Natural killer cell treated with Interleukin-12 subunit alpha and Interleukin-12 subunit beta and Interleukin-15 and Interleukin-18, amount 100 ng/mL, for 72 hours (primary cell): ENCODE data around the gene EYA4. TPM values are rescaled to one million over a fixed set of nuclear protein-coding genes. Genes with fewer than 3 reads are reported as not detected.

Source experiments
- ATAC-seq, 2 donors: fragments of 150-1000 bp; cut with Tn5 transposase in 1 of 2; sonication (Bioruptor Pico), chemical (Tn5 transposase) in 1 of 2; 2 replicates each; pipeline ENCODE4 v1.10.0; 2021
- DNase-seq: peaks from one replicate; pipeline ENCODE4 v3.0.0; 2022; ENCODE audit warnings: low spot score
- H3K27ac Mint-ChIP-seq, 2 donors: 1 replicate in 1 of 2; 2 replicates in 1 of 2; pipeline ENCODE4 v1.8.0; 2022; ENCODE audit warnings: mixed read lengths in 2 of 2, mild to moderate bottlenecking in 1 of 2, moderate library complexity in 1 of 2
- H3K27me3 Mint-ChIP-seq, 2 donors: 1 replicate in 1 of 2; 2 replicates in 1 of 2; pipeline ENCODE4 v1.8.0; 2022; ENCODE audit warnings: mixed read lengths in 2 of 2
- H3K36me3 Mint-ChIP-seq: one replicate; pipeline ENCODE4 v1.8.0; 2022; ENCODE audit warnings: mixed read lengths
- H3K4me1 Mint-ChIP-seq, 2 donors: 1 replicate in 1 of 2; 2 replicates in 1 of 2; pipeline ENCODE4 v1.8.0; 2022; ENCODE audit warnings: low read depth in 2 of 2, mixed read lengths in 2 of 2, mild to moderate bottlenecking in 1 of 2
- H3K4me3 Mint-ChIP-seq: one replicate; pipeline ENCODE4 v1.8.0; 2022; ENCODE audit warnings: mixed read lengths
- H3K9me3 Mint-ChIP-seq: 2 replicates; pipeline ENCODE4 v1.8.0; 2022; ENCODE audit warnings: mixed read lengths
- total RNA-seq, 2 donors: library from RNA; stranded (reverse); gene quantifications; one replicate each; pipeline ENCODE4 v1.2.3, GENCODE V29; 2022

EYA4 gene
- total RNA-seq, 2 donors from 2014 or later: not detected

- Mint-ChIP-seq H3K4me1 (no peaks in the 10 kb centered on the region), H3K4me3 (no peak overlapping the region), H3K27me3 (no peaks in the 10 kb centered on the region), H3K36me3 (no peaks in the 10 kb centered on the region), H3K27ac (no peak overlapping the region), H3K9me3 (peaks cover 2% of the 10 kb centered on the region)
- no peak for ATAC-seq
- no peak for DNase-seq
These were observed 74.7 kb downstream of the EYA4 start for GRCh38 chr6:133315811-133316210.

- H3K27ac Mint-ChIP-seq: no peak overlapping the region
- H3K9me3 Mint-ChIP-seq: peaks cover 2% of the 10 kb centered on the region
- DNase-seq (no peak), ATAC-seq (no peak)
- H3K36me3 Mint-ChIP-seq: no peaks in the 10 kb centered on the region
- H3K4me1 Mint-ChIP-seq: no peaks in the 10 kb centered on the region
- H3K27me3 Mint-ChIP-seq: no peaks in the 10 kb centered on the region
- no peak overlapping the region for H3K4me3 Mint-ChIP-seq
These were observed 76.5 kb downstream of the EYA4 start for GRCh38 chr6:133317704-133318103.

- no peaks in the 10 kb centered on the region for H3K9me3 Mint-ChIP-seq
- DNase-seq (no peak), ATAC-seq (no peak)
- no peak overlapping the region for H3K4me3 Mint-ChIP-seq
- H3K4me1 Mint-ChIP-seq: no peaks in the 10 kb centered on the region
- no peak overlapping the region for H3K27ac Mint-ChIP-seq
- no peaks in the 10 kb centered on the region for H3K27me3 Mint-ChIP-seq
- H3K36me3 Mint-ChIP-seq: no peaks in the 10 kb centered on the region
These were observed 85.4 kb downstream of the EYA4 start for GRCh38 chr6:133326584-133326983.

- Mint-ChIP-seq H3K4me3 (no peak overlapping the region), H3K9me3 (peaks cover 4% of the 10 kb centered on the region), H3K4me1 (no peaks in the 10 kb centered on the region), H3K27me3 (no peaks in the 10 kb centered on the region), H3K36me3 (no peaks in the 10 kb centered on the region), H3K27ac (no peak overlapping the region)
- ATAC-seq: no peak
- DNase-seq: no peak
These were observed 92.7 kb downstream of the EYA4 start for GRCh38 chr6:133333852-133334251.

- Mint-ChIP-seq H3K9me3 (peaks cover 4% of the 10 kb centered on the region), H3K27ac (no peak overlapping the region), H3K27me3 (no peaks in the 10 kb centered on the region), H3K4me3 (no peak overlapping the region), H3K36me3 (no peaks in the 10 kb centered on the region), H3K4me1 (no peaks in the 10 kb centered on the region)
- DNase-seq (no peak), ATAC-seq (no peak)
These were observed 96.2 kb downstream of the EYA4 start for GRCh38 chr6:133337308-133337707.

GRCh38 chr6:133339543-133340384, 98.6 kb downstream of the EYA4 start:
- no peak for DNase-seq
- H3K9me3 Mint-ChIP-seq: peaks cover 7% of the 10 kb centered on the region
- no peaks in the 10 kb centered on the region for H3K27me3 Mint-ChIP-seq
- no peak overlapping the region for H3K4me3 Mint-ChIP-seq
- H3K27ac Mint-ChIP-seq: no peak overlapping the region
- no peaks in the 10 kb centered on the region for H3K4me1 Mint-ChIP-seq
- no peak for ATAC-seq
- H3K36me3 Mint-ChIP-seq: no peaks in the 10 kb centered on the region

GRCh38 chr6:133340557-133340956, 99.4 kb downstream of the EYA4 start:
- Mint-ChIP-seq H3K27ac (no peak overlapping the region), H3K36me3 (no peaks in the 10 kb centered on the region), H3K4me3 (no peak overlapping the region), H3K4me1 (no peaks in the 10 kb centered on the region), H3K27me3 (no peaks in the 10 kb centered on the region), H3K9me3 (peaks cover 4% of the 10 kb centered on the region)
- no peak for ATAC-seq
- DNase-seq: no peak

GRCh38 chr6:133341607-133342158, 100.5 kb downstream of the EYA4 start:
- peaks cover 2% of the 10 kb centered on the region for H3K9me3 Mint-ChIP-seq
- H3K36me3 Mint-ChIP-seq: no peaks in the 10 kb centered on the region
- DNase-seq: no peak
- no peak overlapping the region for H3K4me3 Mint-ChIP-seq
- no peak overlapping the region for H3K27ac Mint-ChIP-seq
- no peaks in the 10 kb centered on the region for H3K27me3 Mint-ChIP-seq
- no peak for ATAC-seq
- no peaks in the 10 kb centered on the region for H3K4me1 Mint-ChIP-seq

GRCh38 chr6:133343220-133343619, 102.1 kb downstream of the EYA4 start:
- no peak for DNase-seq
- no peak overlapping the region for H3K4me3 Mint-ChIP-seq
- no peaks in the 10 kb centered on the region for H3K36me3 Mint-ChIP-seq
- no peaks in the 10 kb centered on the region for H3K27me3 Mint-ChIP-seq
- no peak overlapping the region for H3K27ac Mint-ChIP-seq
- H3K4me1 Mint-ChIP-seq: no peaks in the 10 kb centered on the region
- H3K9me3 Mint-ChIP-seq: peaks cover 2% of the 10 kb centered on the region
- ATAC-seq: no peak

- Mint-ChIP-seq H3K9me3 (peaks cover 10% of the 10 kb centered on the region), H3K4me3 (no peak overlapping the region), H3K27ac (no peak overlapping the region), H3K27me3 (no peaks in the 10 kb centered on the region), H3K4me1 (no peaks in the 10 kb centered on the region), H3K36me3 (no peaks in the 10 kb centered on the region)
- DNase-seq (no peak), ATAC-seq (no peak)
These were observed 107.7 kb downstream of the EYA4 start for GRCh38 chr6:133348846-133349245.

- no peak overlapping the region for H3K4me3 Mint-ChIP-seq
- no peaks in the 10 kb centered on the region for H3K27me3 Mint-ChIP-seq
- H3K4me1 Mint-ChIP-seq: no peaks in the 10 kb centered on the region
- H3K9me3 Mint-ChIP-seq: peaks cover 9% of the 10 kb centered on the region
- DNase-seq: no peak
- H3K36me3 Mint-ChIP-seq: no peaks in the 10 kb centered on the region
- ATAC-seq: no peak
- no peak overlapping the region for H3K27ac Mint-ChIP-seq
These were observed 109.8 kb downstream of the EYA4 start for GRCh38 chr6:133350928-133351327.

GRCh38 chr6:133352046-133352445, 110.9 kb downstream of the EYA4 start:
- no peak for DNase-seq
- no peak overlapping the region for H3K4me3 Mint-ChIP-seq
- ATAC-seq: no peak
- no peaks in the 10 kb centered on the region for H3K36me3 Mint-ChIP-seq
- peaks cover 12% of the 10 kb centered on the region for H3K9me3 Mint-ChIP-seq
- H3K27me3 Mint-ChIP-seq: no peaks in the 10 kb centered on the region
- no peak overlapping the region for H3K27ac Mint-ChIP-seq
- H3K4me1 Mint-ChIP-seq: no peaks in the 10 kb centered on the region

- Mint-ChIP-seq H3K4me3 (no peak overlapping the region), H3K4me1 (no peaks in the 10 kb centered on the region), H3K27me3 (no peaks in the 10 kb centered on the region), H3K9me3 (peaks cover 12% of the 10 kb centered on the region), H3K27ac (no peak overlapping the region), H3K36me3 (no peaks in the 10 kb centered on the region)
- ATAC-seq (no peak), DNase-seq (no peak)
These were observed 111.9 kb downstream of the EYA4 start for GRCh38 chr6:133353061-133353460.

GRCh38 chr6:133355922-133356321, 114.8 kb downstream of the EYA4 start:
- no peak overlapping the region for H3K27ac Mint-ChIP-seq
- no peaks in the 10 kb centered on the region for H3K27me3 Mint-ChIP-seq
- DNase-seq (no peak), ATAC-seq (no peak)
- H3K4me1 Mint-ChIP-seq: no peaks in the 10 kb centered on the region
- peaks cover 10% of the 10 kb centered on the region for H3K9me3 Mint-ChIP-seq
- no peak overlapping the region for H3K4me3 Mint-ChIP-seq
- no peaks in the 10 kb centered on the region for H3K36me3 Mint-ChIP-seq
